Neural cell (in vitro differentiated cells): ENCODE results near the gene SYT5.

Experiments
- EP300 ChIP-seq: fragments of 450-650 bp; conservative IDR thresholded peaks from 2 replicates; pipeline ENCODE4 v1.6.1; 2014; ENCODE audit warnings: antibody characterized with exemption, mild to moderate bottlenecking, moderate library complexity; ENCODE audit not compliant: poor library complexity, severe bottlenecking
- POLR2AphosphoS5 ChIP-seq: IDR thresholded peaks from 2 replicates; pipeline ENCODE4 v1.6.1; 2012
- SMC3 ChIP-seq: fragments of 450-650 bp; conservative IDR thresholded peaks from 2 replicates; pipeline ENCODE4 v1.6.1; 2014; ENCODE audit warnings: antibody characterized with exemption, mild to moderate bottlenecking, moderate library complexity; ENCODE audit not compliant: poor library complexity
- TF ChIP-seq, protein P1 (sequence below): fragments of 450-650 bp; IDR thresholded peaks from 2 replicates; pipeline ENCODE4 v1.5.1; 2014; ENCODE audit warnings: antibody characterized with exemption, mild to moderate bottlenecking, moderate library complexity; ENCODE audit not compliant: poor library complexity, severe bottlenecking
- TF ChIP-seq, protein P2 (sequence below): IDR thresholded peaks from 2 replicates; pipeline ENCODE4 v1.6.1; 2012; ENCODE audit warnings: borderline replicate concordance

GRCh38 chr19:55198651-55199050, 18.6 kb upstream of the SYT5 start:
- TF ChIP-seq, protein P1, sequence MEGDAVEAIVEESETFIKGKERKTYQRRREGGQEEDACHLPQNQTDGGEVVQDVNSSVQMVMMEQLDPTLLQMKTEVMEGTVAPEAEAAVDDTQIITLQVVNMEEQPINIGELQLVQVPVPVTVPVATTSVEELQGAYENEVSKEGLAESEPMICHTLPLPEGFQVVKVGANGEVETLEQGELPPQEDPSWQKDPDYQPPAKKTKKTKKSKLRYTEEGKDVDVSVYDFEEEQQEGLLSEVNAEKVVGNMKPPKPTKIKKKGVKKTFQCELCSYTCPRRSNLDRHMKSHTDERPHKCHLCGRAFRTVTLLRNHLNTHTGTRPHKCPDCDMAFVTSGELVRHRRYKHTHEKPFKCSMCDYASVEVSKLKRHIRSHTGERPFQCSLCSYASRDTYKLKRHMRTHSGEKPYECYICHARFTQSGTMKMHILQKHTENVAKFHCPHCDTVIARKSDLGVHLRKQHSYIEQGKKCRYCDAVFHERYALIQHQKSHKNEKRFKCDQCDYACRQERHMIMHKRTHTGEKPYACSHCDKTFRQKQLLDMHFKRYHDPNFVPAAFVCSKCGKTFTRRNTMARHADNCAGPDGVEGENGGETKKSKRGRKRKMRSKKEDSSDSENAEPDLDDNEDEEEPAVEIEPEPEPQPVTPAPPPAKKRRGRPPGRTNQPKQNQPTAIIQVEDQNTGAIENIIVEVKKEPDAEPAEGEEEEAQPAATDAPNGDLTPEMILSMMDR = no peak
- no peak for TF ChIP-seq POLR2AphosphoS5
- no peak for TF ChIP-seq SMC3
- TF ChIP-seq, protein P2, sequence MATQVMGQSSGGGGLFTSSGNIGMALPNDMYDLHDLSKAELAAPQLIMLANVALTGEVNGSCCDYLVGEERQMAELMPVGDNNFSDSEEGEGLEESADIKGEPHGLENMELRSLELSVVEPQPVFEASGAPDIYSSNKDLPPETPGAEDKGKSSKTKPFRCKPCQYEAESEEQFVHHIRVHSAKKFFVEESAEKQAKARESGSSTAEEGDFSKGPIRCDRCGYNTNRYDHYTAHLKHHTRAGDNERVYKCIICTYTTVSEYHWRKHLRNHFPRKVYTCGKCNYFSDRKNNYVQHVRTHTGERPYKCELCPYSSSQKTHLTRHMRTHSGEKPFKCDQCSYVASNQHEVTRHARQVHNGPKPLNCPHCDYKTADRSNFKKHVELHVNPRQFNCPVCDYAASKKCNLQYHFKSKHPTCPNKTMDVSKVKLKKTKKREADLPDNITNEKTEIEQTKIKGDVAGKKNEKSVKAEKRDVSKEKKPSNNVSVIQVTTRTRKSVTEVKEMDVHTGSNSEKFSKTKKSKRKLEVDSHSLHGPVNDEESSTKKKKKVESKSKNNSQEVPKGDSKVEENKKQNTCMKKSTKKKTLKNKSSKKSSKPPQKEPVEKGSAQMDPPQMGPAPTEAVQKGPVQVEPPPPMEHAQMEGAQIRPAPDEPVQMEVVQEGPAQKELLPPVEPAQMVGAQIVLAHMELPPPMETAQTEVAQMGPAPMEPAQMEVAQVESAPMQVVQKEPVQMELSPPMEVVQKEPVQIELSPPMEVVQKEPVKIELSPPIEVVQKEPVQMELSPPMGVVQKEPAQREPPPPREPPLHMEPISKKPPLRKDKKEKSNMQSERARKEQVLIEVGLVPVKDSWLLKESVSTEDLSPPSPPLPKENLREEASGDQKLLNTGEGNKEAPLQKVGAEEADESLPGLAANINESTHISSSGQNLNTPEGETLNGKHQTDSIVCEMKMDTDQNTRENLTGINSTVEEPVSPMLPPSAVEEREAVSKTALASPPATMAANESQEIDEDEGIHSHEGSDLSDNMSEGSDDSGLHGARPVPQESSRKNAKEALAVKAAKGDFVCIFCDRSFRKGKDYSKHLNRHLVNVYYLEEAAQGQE = no peak
- no peak for TF ChIP-seq EP300
